Heart left ventricle (tissue), 16 donors: ENCODE data around the gene ASIC3. TPM values are rescaled to one million over a fixed set of nuclear protein-coding genes. Genes with fewer than 3 reads are reported as not detected.
A peak's percentile ranks its signal among the peaks of the same experiment; 100 is the strongest.

Experiments used
- ATAC-seq, 4 donors: fragments of 200-7000 bp; cut with Tn5 transposase; one replicate each; pipeline ENCODE4 v1.9.1; 2020 to 2022; ENCODE audit warnings: moderate library complexity in 4 of 4, mild to moderate bottlenecking in 3 of 4, moderate number of reproducible peaks in 1 of 4
- DNase-seq, 5 donors: peaks; one replicate each; pipeline ENCODE4 v3.0.0-alpha.2; 2020
- H3K27ac ChIP-seq, 12 donors: fragments of 200-600 bp; sonication (generic) in 4 of 12; one replicate each; pipeline versions ENCODE4 v1.5.0 to v1.8.0; 2016 to 2022; ENCODE audit warnings: mild to moderate bottlenecking in 2 of 12
- H3K27me3 ChIP-seq, 9 donors: fragments of 200-600 bp; sonication (generic) in 2 of 9; one replicate each; pipeline versions ENCODE4 v1.5.1 to v1.8.0; 2016 to 2022; ENCODE audit warnings: mild to moderate bottlenecking in 3 of 9
- H3K36me3 ChIP-seq, 9 donors: fragments of 200-600 bp; sonication (generic) in 2 of 9; one replicate each; pipeline versions ENCODE4 v1.5.0 to v1.8.0; 2018 to 2022; ENCODE audit warnings: mild to moderate bottlenecking in 2 of 9
- H3K4me1 ChIP-seq, 12 donors: fragments of 200-600 bp; sonication (generic) in 4 of 12; one replicate each; pipeline versions ENCODE4 v1.5.0 to v1.8.0; 2016 to 2022; ENCODE audit warnings: mild to moderate bottlenecking in 3 of 12
- H3K4me3 ChIP-seq, 12 donors: fragments of 200-600 bp; sonication (generic) in 4 of 12; one replicate each; pipeline versions ENCODE4 v1.5.0 to v1.8.0; 2017 to 2022; ENCODE audit warnings: mild to moderate bottlenecking in 9 of 12, moderate library complexity in 4 of 12
- H3K9me3 ChIP-seq, 12 donors: fragments of 200-600 bp; sonication (generic) in 4 of 12; one replicate each; pipeline versions ENCODE4 v1.5.0 to v1.8.0; 2016 to 2022; ENCODE audit warnings: mild to moderate bottlenecking in 1 of 12
- POLR2A ChIP-seq, 2 donors: fragments of 450-650 bp; IDR thresholded peaks; one replicate each; pipeline ENCODE4 v1.6.1; 2017; ENCODE audit warnings: antibody characterized with exemption in 2 of 2, mild to moderate bottlenecking in 2 of 2, moderate library complexity in 2 of 2
- WGBS, 4 donors: extraction: QIAGEN DNeasy Blood & Tissue Kit in 2 of 4; methylation state at CpG; one replicate each; pipeline versions ENCODE4 v1.1.5 to v1.1.7; 2013 to 2018; 5-methylcytosine and 5-hydroxymethylcytosine counted together
- intact Hi-C, 10 donors: fragments of 100-400 bp; cut with DNase I; formaldehyde crosslinking; loops; one replicate each; pipeline versions ENCODE4 v1.11.1 to v1.14.2; 2022
- polyA plus RNA-seq, 2 donors: library from polyadenylated mRNA; stranded (reverse); fragments of 200-250 nt; gene quantifications; one replicate each; pipeline ENCODE4 v1.2.3, GENCODE V29; 2013
- total RNA-seq, 9 donors: library from RNA; depleted of rRNA in 2 of 9; stranded (reverse); fragments of >200 nt in 2 of 9; fragmentation: NEBNext Ultra II Directional in 3 of 9; extraction: Animal tissue kit (Norgen Biotek cat#: 25700) in 3 of 9; gene quantifications; one replicate each; pipeline versions ENCODE4 v1.1.0 to v1.2.4, GENCODE V29; 2016 to 2023
- TF ChIP-seq, protein P1 (sequence below), 12 donors: fragments of 200-600 bp; sonication (generic) in 4 of 12; IDR thresholded peaks; one replicate each; pipeline versions ENCODE4 v1.5.0 to v1.8.0; 2018 to 2022; ENCODE audit warnings: antibody characterized with exemption in 12 of 12, mild to moderate bottlenecking in 5 of 12
- donor health status: ischemic (EF 13 %, LVEDD 7.1; RV severe dilation, severe dysfunction).
- donor health status: healthy with polysubstance abuse.
- donor health status: DM: no; HTN: yes; CAD: no.
- donor health status: DM: no; HTN: no; CAD: no.
- donor health status: ischemic (EF 25% LVEDD 6.9; RV normal size, moderate dysfunction).
- donor health status: ischemic (EF 25% LVEDD 5.7; RV mildly dilated, moderate dysfunction).
- donor health status: healthy.
- donor health status: DM: yes; HTN: yes; CAD: no.
- donor health status: ischemic (EF 35%, LVEDD 5.7; RV mildly dilated, moderate dysfunction).
- donor health status: nonischemic (EF 11% LVEDD 7.7; RV severe dilation, severe dysfunction).
- donor health status: DM: yes; HTN: yes; CAD: no.
- donor health status: PGD.
- donor health status: ischemic (EF 29% LVEDD 5.4; RV normal size, mild dysfunction).
- donor health status: nonischemic (EF 23%, LVEDD 6.1; RV moderate dilation, normal function).

The ASIC3 gene
- total and polyA plus RNA-seq, 11 donors: 2.7 to 12.9 (median 4.8) TPM

DNA sequence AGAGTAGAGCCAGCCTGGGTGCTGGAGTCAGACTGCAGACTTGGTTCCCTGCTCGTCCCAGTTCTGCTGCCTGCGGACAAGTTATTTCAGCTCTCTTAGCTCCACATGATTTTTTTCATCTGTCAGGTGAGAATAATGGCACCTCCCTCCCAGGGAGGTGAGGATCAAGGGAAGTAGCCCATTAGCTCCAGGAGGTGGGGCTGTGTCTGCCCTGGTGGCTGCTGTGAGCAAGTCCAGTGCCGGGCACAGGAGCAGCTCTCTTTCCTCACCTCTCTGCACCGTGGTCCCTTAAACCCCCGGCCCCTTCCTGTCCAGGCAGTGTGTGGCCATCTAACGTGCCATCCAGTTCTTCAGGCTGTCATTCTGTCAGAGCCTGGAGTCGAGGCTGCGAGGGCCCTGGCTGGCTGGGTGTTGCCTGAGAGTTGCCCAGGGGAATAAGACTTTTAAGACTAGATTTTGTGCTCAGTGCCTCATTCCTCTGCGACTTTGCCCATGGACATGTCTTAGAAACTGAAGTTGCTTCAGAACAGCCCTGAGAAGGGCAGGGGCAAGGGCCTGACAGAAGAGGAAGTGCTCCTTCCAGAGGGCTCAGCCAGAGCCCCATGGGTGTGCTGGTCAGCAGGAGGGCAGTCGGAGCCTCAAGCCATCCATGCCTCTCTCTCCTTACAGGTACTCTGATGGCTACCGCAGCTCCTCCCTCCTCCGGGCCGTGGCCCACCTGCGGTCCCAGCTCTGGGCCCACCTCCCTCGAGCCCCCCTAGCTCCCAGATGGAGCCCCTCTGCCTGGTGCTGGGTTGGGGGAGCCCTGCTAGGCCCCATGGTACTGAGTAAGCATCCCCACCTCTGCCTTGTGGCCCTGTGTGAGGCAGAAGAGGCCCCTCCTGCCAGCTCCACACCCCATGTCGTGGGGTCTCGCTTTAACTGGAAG is 15.1 kb upstream of the ASIC3 start:
- Histone ChIP-seq H3K36me3 (peaks cover 0 to 52% (median 38%) of the 10 kb centered on the region in 9 donors), H3K4me3 (no peak overlapping the region), H3K27ac (no peak overlapping the region), H3K27me3 (no peaks in the 10 kb centered on the region), H3K9me3 (no peaks in the 10 kb centered on the region), H3K4me1 (peaks cover 0 to 30% (median 13%) of the 10 kb centered on the region in 12 donors)
- DNase-seq: no peak
- no peak for TF ChIP-seq POLR2A (IDR thresholded peaks at IDR 0.05)
- TF ChIP-seq, protein P1, sequence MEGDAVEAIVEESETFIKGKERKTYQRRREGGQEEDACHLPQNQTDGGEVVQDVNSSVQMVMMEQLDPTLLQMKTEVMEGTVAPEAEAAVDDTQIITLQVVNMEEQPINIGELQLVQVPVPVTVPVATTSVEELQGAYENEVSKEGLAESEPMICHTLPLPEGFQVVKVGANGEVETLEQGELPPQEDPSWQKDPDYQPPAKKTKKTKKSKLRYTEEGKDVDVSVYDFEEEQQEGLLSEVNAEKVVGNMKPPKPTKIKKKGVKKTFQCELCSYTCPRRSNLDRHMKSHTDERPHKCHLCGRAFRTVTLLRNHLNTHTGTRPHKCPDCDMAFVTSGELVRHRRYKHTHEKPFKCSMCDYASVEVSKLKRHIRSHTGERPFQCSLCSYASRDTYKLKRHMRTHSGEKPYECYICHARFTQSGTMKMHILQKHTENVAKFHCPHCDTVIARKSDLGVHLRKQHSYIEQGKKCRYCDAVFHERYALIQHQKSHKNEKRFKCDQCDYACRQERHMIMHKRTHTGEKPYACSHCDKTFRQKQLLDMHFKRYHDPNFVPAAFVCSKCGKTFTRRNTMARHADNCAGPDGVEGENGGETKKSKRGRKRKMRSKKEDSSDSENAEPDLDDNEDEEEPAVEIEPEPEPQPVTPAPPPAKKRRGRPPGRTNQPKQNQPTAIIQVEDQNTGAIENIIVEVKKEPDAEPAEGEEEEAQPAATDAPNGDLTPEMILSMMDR (IDR thresholded peaks at IDR 0.05): no peak
- 84 to 91% (median 87%) methylated on average over 13 to 17 of the region's 17 CpGs for WGBS, 4 donors
- intact Hi-C loops: loop anchor here in 3 of 10 donors (2.0 to 5.0 kb wide), 2 partner anchors 76 to 79 kb away; no protein-coding TSS in a partner anchor
- no peak for ATAC-seq

DNA sequence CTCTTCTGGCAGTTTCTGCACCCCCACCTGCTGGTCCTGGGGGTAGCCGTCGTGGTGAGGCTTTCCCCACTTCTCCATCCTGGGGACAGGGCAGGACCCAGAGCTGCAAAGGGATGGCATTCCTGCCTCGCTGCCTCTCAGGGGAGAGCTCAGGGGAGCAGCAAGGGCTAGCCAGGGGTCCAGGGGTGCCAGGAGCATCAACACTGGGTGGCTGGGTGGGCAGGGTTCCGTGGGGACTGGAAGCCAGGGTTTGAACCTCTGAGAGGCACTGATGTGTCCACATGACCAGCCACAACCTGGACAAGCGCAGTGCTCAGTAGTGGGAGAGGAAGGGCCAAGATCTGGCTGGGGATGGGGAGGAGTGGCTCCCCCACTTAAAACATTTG is 14.5 kb upstream of the ASIC3 start:
- no peak for TF ChIP-seq POLR2A (IDR thresholded peaks at IDR 0.05)
- TF ChIP-seq, protein P1 (IDR thresholded peaks at IDR 0.05): no peak
- 83 to 96% (median 86%) methylated on average over 2 to 5 of the region's 5 CpGs for WGBS, 4 donors
- Histone ChIP-seq H3K27me3 (no peaks in the 10 kb centered on the region), H3K36me3 (peaks cover 0 to 52% (median 38%) of the 10 kb centered on the region in 9 donors), H3K4me3 (no peak overlapping the region), H3K9me3 (no peaks in the 10 kb centered on the region), H3K4me1 (peaks cover 2 to 32% (median 17%) of the 10 kb centered on the region in 12 donors), H3K27ac (no peak overlapping the region)
- DNase-seq: no peak
- intact Hi-C loops: loop anchor here in 4 of 10 donors (2.0 to 5.0 kb wide), 3 partner anchors 23 to 78 kb away; partner anchors contain the start of gene CDK5 (in 1 of the 4)
- no peak for ATAC-seq

DNA sequence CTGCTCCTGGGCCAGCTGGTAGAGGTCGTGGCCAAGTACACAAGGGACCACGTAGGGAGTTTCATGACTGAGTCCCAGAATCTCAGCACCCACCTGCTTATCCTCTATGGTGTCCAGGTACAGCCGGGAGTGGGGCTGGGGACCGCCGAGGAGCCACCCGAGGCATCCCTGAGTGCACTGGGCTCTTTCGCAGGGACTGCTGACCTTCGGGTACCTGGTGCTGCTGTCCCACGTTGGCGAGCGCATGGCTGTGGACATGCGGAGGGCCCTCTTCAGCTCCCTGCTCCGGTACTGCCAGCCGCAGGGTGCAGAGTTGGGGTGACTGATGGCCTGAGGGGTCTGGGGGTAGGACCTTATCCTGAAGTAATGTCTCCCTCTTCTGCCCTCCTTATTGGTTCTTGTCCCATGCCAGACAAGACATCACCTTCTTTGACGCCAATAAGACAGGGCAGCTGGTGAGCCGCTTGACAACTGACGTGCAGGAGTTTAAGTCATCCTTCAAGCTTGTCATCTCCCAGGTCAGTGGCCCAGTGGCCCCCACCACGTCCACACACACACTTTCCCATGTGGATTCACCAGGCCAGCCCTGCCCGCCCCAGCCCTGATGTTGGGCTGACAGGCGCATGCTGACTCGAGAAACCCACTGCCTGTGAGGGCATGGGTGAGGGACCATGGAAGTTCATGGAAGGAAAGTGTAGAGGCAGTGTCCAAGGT is 13.9 kb upstream of the ASIC3 start:
- intact Hi-C loops: loop anchor here in 3 of 10 donors (2.0 to 5.0 kb wide), 2 partner anchors 22 to 78 kb away; partner anchors contain the start of gene CDK5 (in 1 of the 3)
- H3K4me3 ChIP-seq: no peak overlapping the region
- peak overlapping the region in 8 of 12 donors; percentile 2 to 71 (median 52) for H3K27ac ChIP-seq
- no peak for ATAC-seq
- no peak for DNase-seq
- 93 to 95% (median 94%) methylated on average over 14 to 21 of the region's 21 CpGs for WGBS, 4 donors
- H3K4me1 ChIP-seq: peaks cover 7 to 32% (median 16%) of the 10 kb centered on the region in 12 donors
- no peaks in the 10 kb centered on the region for H3K9me3 ChIP-seq
- TF ChIP-seq, protein P1 (IDR thresholded peaks at IDR 0.05): no peak
- TF ChIP-seq POLR2A (IDR thresholded peaks at IDR 0.05): no peak
- H3K36me3 ChIP-seq: peaks cover 0 to 52% (median 38%) of the 10 kb centered on the region in 9 donors
- no peaks in the 10 kb centered on the region for H3K27me3 ChIP-seq
